Endodermal cell (in vitro differentiated cells): ENCODE data around the gene KDM5B. TPM values are rescaled to one million over a fixed set of nuclear protein-coding genes. Genes with fewer than 3 reads are reported as not detected.
"Not testable (repeated sequence)": the region's sequence is repeated elsewhere in the genome, so short reads cannot be mapped to it uniquely, and the experiment has no call there.

ENCODE experiments used
- DNase-seq: peaks from one replicate; pipeline ENCODE4 v3.0.0-alpha.2; 2017
- H3K27ac ChIP-seq: 2 replicates; pipeline ENCODE4 v1.5.1; 2013; ENCODE audit warnings: mild to moderate bottlenecking, low read depth, low read length, moderate library complexity
- H3K27me3 ChIP-seq: 2 replicates; pipeline ENCODE4 v1.6.1; 2013; ENCODE audit warnings: mild to moderate bottlenecking, low read length, moderate library complexity; ENCODE audit not compliant: insufficient read depth, control insufficient read depth, poor library complexity, severe bottlenecking
- H3K36me3 ChIP-seq: 2 replicates; pipeline ENCODE4 v1.7.0; 2013; ENCODE audit warnings: mild to moderate bottlenecking, low read length, moderate library complexity; ENCODE audit not compliant: control insufficient read depth, insufficient read depth
- H3K4me1 ChIP-seq: one replicate; pipeline ENCODE4 v1.7.0; 2013; ENCODE audit warnings: low read length; ENCODE audit not compliant: control insufficient read depth, insufficient read depth
- H3K4me3 ChIP-seq: 2 replicates; pipeline ENCODE4 v1.5.1; 2013; ENCODE audit warnings: mild to moderate bottlenecking, low read length, moderate library complexity
- H3K9ac ChIP-seq: 2 replicates; pipeline ENCODE4 v1.6.1; 2013; ENCODE audit warnings: mild to moderate bottlenecking, low read length, moderate library complexity; ENCODE audit not compliant: poor library complexity, severe bottlenecking; ENCODE audit errors: extremely low read depth
- H3K9me3 ChIP-seq: 2 replicates; pipeline ENCODE4 v1.6.1; 2013; ENCODE audit warnings: mild to moderate bottlenecking, low read length, moderate library complexity; ENCODE audit not compliant: control insufficient read depth
- H3K27ac Mint-ChIP-seq: 2 replicates; pipeline ENCODE4 v1.8.0; 2020; ENCODE audit warnings: mixed read lengths
- H3K27me3 Mint-ChIP-seq: 2 replicates; pipeline ENCODE4 v1.8.0; 2021; ENCODE audit warnings: mild to moderate bottlenecking, mixed read lengths; ENCODE audit not compliant: insufficient read depth
- H3K36me3 Mint-ChIP-seq: 2 replicates; pipeline ENCODE4 v1.8.0; 2020; ENCODE audit warnings: low read depth, mixed read lengths
- H3K4me1 Mint-ChIP-seq: 2 replicates; pipeline ENCODE4 v1.8.0; 2020; ENCODE audit warnings: mixed read lengths
- H3K4me3 Mint-ChIP-seq: 2 replicates; pipeline ENCODE4 v1.8.0; 2020; ENCODE audit warnings: mild to moderate bottlenecking, moderate library complexity, mixed read lengths
- H3K9me3 Mint-ChIP-seq: 2 replicates; pipeline ENCODE4 v1.8.0; 2020; ENCODE audit warnings: mild to moderate bottlenecking, mixed read lengths
- CTCF ChIP-seq: fragments of 200-600 bp; sonication (generic); conservative IDR thresholded peaks from 2 replicates; pipeline ENCODE4 v1.5.0; 2021; ENCODE audit warnings: antibody characterized with exemption, mild to moderate bottlenecking
- WGBS, 2 experiments: methylation state at CpG; one replicate each; pipeline versions ENCODE4 v1.1.5 to v1.1.7; 2013; ENCODE audit warnings: missing lambda C conversion rate in 2 of 2, mixed read lengths in 1 of 2; ENCODE audit not compliant: insufficient coverage in 1 of 2, insufficient read length in 1 of 2; 5-methylcytosine and 5-hydroxymethylcytosine counted together
- total RNA-seq, 2 donors: library from RNA; stranded (reverse); fragmentation: NEBNext Ultra II Directional in 1 of 2; extraction: Animal tissue kit (Norgen Biotek cat#: 25700) in 1 of 2; gene quantifications; 2 replicates in 1 of 2; 3 replicates in 1 of 2; pipeline ENCODE4 v1.2.1, GENCODE V29; 2021

Gene KDM5B
- total RNA-seq, 2 donors from 2014 or later = 207 to 219 TPM

DNA sequence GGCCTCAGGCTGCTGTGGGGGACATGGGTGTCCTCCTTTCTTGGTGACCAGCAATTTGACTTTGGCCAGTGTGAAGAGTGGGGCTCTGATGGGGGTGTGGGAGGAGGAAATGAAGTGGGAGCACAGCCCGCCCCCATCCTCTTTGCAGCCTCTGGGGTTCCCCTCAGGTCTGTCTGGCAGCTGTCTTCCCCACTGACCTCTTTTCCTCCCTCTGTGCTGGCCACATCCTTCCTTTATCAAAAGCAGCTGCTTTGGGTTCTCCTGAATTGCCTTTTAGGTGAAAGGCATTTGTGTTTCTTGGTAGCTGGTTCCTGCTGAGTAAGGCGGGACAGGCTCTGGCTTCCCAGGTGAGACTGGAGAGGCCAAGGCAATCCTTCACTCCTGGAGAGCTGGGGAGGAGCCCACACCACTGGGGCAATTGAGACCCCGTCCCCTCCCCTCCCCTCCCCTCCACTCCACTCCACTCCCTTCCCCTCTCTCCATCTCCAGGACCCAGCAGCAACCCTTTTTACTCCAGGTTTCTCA lies 27.4 kb upstream of the KDM5B start:
- H3K9ac ChIP-seq = no peak overlapping the region
- no peak for TF ChIP-seq CTCF
- peaks cover 4% of the 10 kb centered on the region for H3K4me1 ChIP-seq
- no peaks in the 10 kb centered on the region for H3K36me3 ChIP-seq
- WGBS, 2 experiments = 58% methylated on average over 3 of the region's 3 CpGs; no CpG with 5 or more reads in 1 of the 2 experiments
- DNase-seq = peak; percentile 76
- H3K4me3 ChIP-seq = no peak overlapping the region
- Mint-ChIP-seq H3K4me3 (no peak overlapping the region), H3K9me3 (no peaks in the 10 kb centered on the region), H3K4me1 (peaks cover 20% of the 10 kb centered on the region), H3K36me3 (no peaks in the 10 kb centered on the region), H3K27me3 (peaks cover 38% of the 10 kb centered on the region), H3K27ac (peak overlapping the region; percentile 48)
- H3K27me3 ChIP-seq = peaks cover 21% of the 10 kb centered on the region
- no peaks in the 10 kb centered on the region for H3K9me3 ChIP-seq
- no peak overlapping the region for H3K27ac ChIP-seq

- H3K9ac ChIP-seq = no peak overlapping the region
- no peaks in the 10 kb centered on the region for H3K9me3 ChIP-seq
- peaks cover 20% of the 10 kb centered on the region for H3K4me1 Mint-ChIP-seq
- H3K27ac ChIP-seq = no peak overlapping the region
- TF ChIP-seq CTCF = no peak
- H3K36me3 ChIP-seq = no peaks in the 10 kb centered on the region
- no peak overlapping the region for H3K4me3 ChIP-seq
- peaks cover 4% of the 10 kb centered on the region for H3K4me1 ChIP-seq
- H3K4me3 Mint-ChIP-seq = no peak overlapping the region
- H3K27me3 ChIP-seq = peaks cover 21% of the 10 kb centered on the region
- WGBS, 2 experiments = 86 to 89% methylated on average over 5 to 10 of the region's 10 CpGs
- no peak for DNase-seq
- H3K27me3 Mint-ChIP-seq = peaks cover 38% of the 10 kb centered on the region
- H3K9me3 Mint-ChIP-seq = no peaks in the 10 kb centered on the region
- peak overlapping the region; percentile 48 for H3K27ac Mint-ChIP-seq
- no peaks in the 10 kb centered on the region for H3K36me3 Mint-ChIP-seq
Observed at GRCh38 chr1:202834771-202835547, 26.7 kb upstream of the KDM5B start.

DNA sequence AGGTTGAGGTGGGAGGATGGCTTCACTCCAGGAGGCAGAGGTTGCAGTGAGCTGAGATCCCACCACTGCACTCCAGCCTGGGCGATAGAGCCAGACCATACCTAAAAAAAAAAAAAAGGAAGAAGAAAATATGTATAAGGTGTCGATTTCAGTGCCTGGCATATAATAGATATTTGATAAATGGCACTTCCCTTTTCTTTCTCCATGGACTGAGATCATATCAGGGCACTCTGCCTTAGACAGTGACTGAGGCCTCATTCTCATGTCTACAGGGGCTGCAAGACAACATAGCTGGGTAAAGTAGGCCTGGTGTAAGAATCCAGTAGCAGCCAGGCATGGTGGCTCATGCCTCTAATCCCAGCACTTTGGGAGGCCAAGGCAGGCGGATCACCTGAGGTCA lies 23.7 kb upstream of the KDM5B start:
- H3K4me1 ChIP-seq = peaks cover 4% of the 10 kb centered on the region
- no peaks in the 10 kb centered on the region for H3K9me3 ChIP-seq
- H3K4me3 ChIP-seq = no peak overlapping the region
- no peak overlapping the region for H3K4me3 Mint-ChIP-seq
- TF ChIP-seq CTCF = no peak
- peaks cover 38% of the 10 kb centered on the region for H3K27me3 Mint-ChIP-seq
- peaks cover 20% of the 10 kb centered on the region for H3K4me1 Mint-ChIP-seq
- no peaks in the 10 kb centered on the region for H3K36me3 ChIP-seq
- H3K36me3 Mint-ChIP-seq = no peaks in the 10 kb centered on the region
- no peak overlapping the region for H3K27ac Mint-ChIP-seq
- H3K9ac ChIP-seq = no peak overlapping the region
- H3K27ac ChIP-seq = no peak overlapping the region
- peaks cover 1% of the 10 kb centered on the region for H3K9me3 Mint-ChIP-seq
- H3K27me3 ChIP-seq = peaks cover 18% of the 10 kb centered on the region
- WGBS, 2 experiments = 92 to 100% methylated on average over 2 to 3 of the region's 3 CpGs
- DNase-seq = no peak

GRCh38 chr1:202829223-202829622 lies 21.0 kb upstream of the KDM5B start:
- not testable (repeated sequence) for H3K9me3 ChIP-seq, H3K36me3 Mint-ChIP-seq, H3K4me1 Mint-ChIP-seq, H3K9ac ChIP-seq, H3K4me3 Mint-ChIP-seq, H3K27ac Mint-ChIP-seq, H3K4me3 ChIP-seq, H3K4me1 ChIP-seq, H3K36me3 ChIP-seq, H3K9me3 Mint-ChIP-seq, DNase-seq, H3K27ac ChIP-seq
- peaks cover 38% of the 10 kb centered on the region for H3K27me3 ChIP-seq
- WGBS, 2 experiments = 93 to 96% methylated on average over 8 to 9 of the region's 9 CpGs
- peaks cover 53% of the 10 kb centered on the region for H3K27me3 Mint-ChIP-seq
